ENCODE measurements around the gene LRRC42. TPM values are rescaled to one million over a fixed set of nuclear protein-coding genes. Genes with fewer than 3 reads are reported as not detected.
"Not testable (repeated sequence)": the region's sequence is repeated elsewhere in the genome, so short reads cannot be mapped to it uniquely, and the experiment has no call there.

The LRRC42 gene
- total RNA-seq, 1 experiment from 2014 or later, result 20.4 TPM

- DNase-seq (ENCODE audit: low read depth, low spot score), result peak; percentile 56
- in situ Hi-C loops (cut with HindIII; ENCODE audit: low pct_unique_long_range_greater_than_20kb, low sequenced_read_pairs), result no loop called here
These were observed 46.1 kb downstream of the LRRC42 start for GRCh38 chr1:53992085-53992874.

GRCh38 chr1:53994516-53994915 is 48.4 kb downstream of the LRRC42 start:
- in situ Hi-C loops (cut with HindIII; ENCODE audit: low pct_unique_long_range_greater_than_20kb, low sequenced_read_pairs); DNase-seq (ENCODE audit: low read depth, low spot score): not testable (repeated sequence)

DNA sequence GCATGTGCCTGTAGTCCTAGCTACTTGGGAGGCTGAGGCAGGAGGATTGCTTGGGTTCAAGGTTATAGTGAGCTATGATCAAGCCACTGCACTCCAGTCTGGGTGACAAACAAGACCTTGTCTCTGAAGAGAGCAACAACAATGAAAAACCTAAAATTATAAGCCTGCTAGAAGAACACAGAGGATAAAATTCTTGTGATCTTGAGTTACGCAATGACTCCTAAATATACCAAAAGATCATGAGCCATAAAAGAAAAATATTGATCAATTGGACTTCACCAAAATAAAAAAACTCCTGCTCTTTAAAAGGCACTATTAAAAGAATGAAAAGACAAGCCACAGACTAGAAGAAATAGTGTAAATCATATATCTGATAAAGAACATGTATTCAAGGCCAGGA is 49.5 kb downstream of the LRRC42 start:
- in situ Hi-C loops (cut with HindIII; ENCODE audit: low pct_unique_long_range_greater_than_20kb, low sequenced_read_pairs), result no loop called here

DNA sequence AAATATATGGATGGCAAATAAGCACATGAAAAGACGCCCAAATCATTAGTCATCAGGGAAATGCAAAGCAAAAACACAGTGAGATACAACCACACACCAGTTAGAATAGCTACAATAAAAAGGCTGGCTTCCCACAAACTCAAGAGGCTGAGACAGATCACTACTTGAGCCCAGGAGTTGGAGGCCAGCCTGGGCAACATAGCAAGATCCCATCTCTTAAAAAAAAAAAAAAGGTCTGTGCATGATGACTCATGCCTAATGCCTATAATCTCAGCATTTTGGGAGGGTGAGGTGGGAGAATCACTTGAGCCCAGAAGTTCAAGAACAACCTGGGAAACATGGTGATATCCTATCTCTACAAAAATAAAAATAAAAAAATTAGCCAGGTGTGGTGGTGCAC is 52.1 kb downstream of the LRRC42 start:
- in situ Hi-C loops (cut with HindIII; ENCODE audit: low pct_unique_long_range_greater_than_20kb, low sequenced_read_pairs), result no loop called here
- no peak for DNase-seq (ENCODE audit: low read depth, low spot score)

More for the DNA sequence above, 49.5 kb downstream of the LRRC42 start:
- DNase-seq (ENCODE audit: low read depth, low spot score), result no peak

DNA sequence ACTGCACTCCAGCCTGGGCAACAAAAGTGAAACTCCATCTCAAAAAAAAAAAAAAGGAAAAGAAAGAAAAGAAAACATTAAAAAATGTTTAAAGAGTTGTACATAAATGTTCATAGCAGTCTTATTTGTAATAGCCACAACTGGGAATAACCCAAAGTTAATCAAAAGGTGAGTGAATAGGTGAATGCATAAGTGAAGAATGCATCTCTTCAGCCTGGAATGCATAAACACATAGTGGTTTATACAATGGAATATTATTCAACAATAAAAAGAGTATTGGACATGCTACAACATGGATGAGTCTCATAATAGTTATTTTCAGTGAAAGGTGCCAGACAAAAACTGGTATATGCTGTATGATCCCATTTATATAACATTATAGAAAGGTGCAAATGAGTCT is 53.8 kb downstream of the LRRC42 start:
- no peak for DNase-seq (ENCODE audit: low read depth, low spot score)
- in situ Hi-C loops (cut with HindIII; ENCODE audit: low pct_unique_long_range_greater_than_20kb, low sequenced_read_pairs), result no loop called here

GRCh38 chr1:54001591-54001990 is 55.4 kb downstream of the LRRC42 start:
- in situ Hi-C loops (cut with HindIII; ENCODE audit: low pct_unique_long_range_greater_than_20kb, low sequenced_read_pairs), result no loop called here
- no peak for DNase-seq (ENCODE audit: low read depth, low spot score)

GRCh38 chr1:54002544-54003248 is 56.5 kb downstream of the LRRC42 start:
- in situ Hi-C loops (cut with HindIII; ENCODE audit: low pct_unique_long_range_greater_than_20kb, low sequenced_read_pairs), result no loop called here
- no peak for DNase-seq (ENCODE audit: low read depth, low spot score)

DNA sequence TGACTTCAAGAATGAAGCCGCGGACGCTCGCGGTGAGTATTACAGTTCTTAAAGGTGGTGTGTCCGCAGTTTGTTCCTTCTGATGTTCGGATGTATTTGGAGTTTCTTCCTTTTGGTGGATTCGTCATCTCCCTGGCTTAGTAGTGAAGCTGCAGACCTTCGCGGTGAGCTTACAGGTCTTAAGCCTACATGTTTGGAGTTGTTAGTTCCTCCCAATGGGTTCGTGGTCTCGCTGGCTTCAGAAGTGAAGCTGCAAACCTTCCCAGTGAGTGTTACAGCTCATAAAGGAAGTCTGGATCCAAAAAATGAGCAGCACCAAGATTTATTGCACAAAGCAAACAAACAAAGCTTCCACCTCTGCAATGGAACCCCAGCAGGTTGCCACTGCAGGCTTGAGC is 57.1 kb downstream of the LRRC42 start:
- no peak for DNase-seq (ENCODE audit: low read depth, low spot score)
- in situ Hi-C loops (cut with HindIII; ENCODE audit: low pct_unique_long_range_greater_than_20kb, low sequenced_read_pairs), result no loop called here

DNA sequence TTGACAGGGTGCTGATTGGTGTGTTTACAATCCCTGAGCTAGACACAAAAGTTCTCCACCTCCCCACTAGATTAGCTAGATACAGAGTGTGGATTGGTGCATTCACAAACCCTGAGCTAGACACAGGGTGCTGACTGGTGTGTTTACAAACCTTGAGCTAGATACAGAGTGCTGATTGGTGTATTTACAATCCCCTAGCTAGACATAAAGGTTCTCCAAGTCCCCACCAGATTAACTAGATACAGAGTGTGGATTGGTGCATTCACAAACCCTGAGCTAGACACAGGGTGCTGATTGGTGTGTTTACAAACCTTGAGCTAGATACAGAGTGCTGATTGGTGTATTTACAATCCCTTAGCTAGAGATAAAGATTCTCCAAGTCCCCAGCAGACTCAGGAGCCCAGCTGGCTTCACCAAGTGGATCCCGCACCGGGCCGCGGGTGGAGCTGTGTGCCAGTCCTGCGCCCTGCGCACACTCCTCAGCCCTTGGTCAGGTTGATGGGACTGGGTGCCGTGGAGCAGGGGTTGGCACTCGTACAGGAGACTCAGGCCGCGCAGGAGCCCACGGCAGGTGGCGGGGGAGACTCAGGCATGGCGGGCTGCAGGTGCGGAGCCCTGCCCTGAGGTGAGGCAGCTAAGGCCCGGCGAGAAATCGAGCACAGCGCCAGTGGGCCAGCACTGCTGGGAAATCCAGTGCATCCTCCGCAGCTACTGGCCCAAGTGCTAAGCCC is 57.8 kb downstream of the LRRC42 start:
- in situ Hi-C loops (cut with HindIII; ENCODE audit: low pct_unique_long_range_greater_than_20kb, low sequenced_read_pairs); DNase-seq (ENCODE audit: low read depth, low spot score): not testable (repeated sequence)

DNA sequence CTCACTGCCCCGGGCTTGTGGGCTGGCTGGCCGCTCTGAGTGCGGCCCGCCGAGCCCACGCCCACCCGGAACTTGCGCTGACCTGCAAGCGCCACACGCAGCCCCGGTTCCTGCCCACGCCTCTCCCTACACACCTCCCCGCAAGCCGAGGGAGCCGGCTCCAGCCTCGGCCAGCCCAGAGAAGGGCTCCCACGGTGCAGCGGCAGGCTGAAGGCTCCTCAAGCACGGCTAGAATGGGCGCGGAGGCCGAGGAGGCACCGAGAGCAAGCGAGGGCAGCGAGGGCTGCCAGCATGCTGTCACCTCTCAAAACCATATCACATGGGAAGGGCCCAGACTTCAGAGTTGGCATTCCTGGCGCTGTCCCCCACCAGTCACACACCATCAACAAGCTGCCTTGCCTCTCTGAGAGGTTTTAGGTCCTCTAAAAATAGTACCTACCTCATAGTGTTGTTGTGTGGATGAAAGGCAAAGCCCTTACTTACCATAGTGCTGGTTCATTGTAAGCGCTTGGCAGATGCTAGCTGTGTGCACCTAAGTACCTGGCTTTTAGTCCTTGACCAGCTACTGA is 58.4 kb downstream of the LRRC42 start:
- in situ Hi-C loops (cut with HindIII; ENCODE audit: low pct_unique_long_range_greater_than_20kb, low sequenced_read_pairs), result no loop called here
- no peak for DNase-seq (ENCODE audit: low read depth, low spot score)

GRCh38 chr1:54006508-54006907 is 60.4 kb downstream of the LRRC42 start:
- in situ Hi-C loops (cut with HindIII; ENCODE audit: low pct_unique_long_range_greater_than_20kb, low sequenced_read_pairs), result no loop called here
- no peak for DNase-seq (ENCODE audit: low read depth, low spot score)

DNA sequence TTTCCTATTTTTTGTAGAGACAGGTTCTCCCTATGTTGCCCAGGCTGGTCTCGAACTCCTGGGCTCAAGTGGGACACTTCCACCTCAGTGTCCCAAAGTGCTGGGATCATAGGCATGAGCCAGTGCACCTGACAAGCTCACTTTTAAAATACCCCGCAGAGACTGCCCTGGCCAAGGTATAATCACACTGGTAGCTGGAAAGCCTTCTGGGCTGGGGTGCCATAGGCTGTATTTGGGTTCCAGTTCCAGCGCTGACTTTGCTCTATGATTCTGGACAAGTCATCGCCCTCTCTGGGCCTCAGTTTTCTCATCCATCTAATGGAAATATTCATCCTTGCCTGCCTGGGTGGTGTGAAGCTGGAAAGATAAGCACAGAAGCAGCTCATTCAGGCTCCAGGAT is 61.5 kb downstream of the LRRC42 start:
- in situ Hi-C loops (cut with HindIII; ENCODE audit: low pct_unique_long_range_greater_than_20kb, low sequenced_read_pairs), result no loop called here
- no peak for DNase-seq (ENCODE audit: low read depth, low spot score)

GRCh38 chr1:54008876-54009275 is 62.7 kb downstream of the LRRC42 start:
- DNase-seq (ENCODE audit: low read depth, low spot score), result no peak
- in situ Hi-C loops (cut with HindIII; ENCODE audit: low pct_unique_long_range_greater_than_20kb, low sequenced_read_pairs), result no loop called here

DNA sequence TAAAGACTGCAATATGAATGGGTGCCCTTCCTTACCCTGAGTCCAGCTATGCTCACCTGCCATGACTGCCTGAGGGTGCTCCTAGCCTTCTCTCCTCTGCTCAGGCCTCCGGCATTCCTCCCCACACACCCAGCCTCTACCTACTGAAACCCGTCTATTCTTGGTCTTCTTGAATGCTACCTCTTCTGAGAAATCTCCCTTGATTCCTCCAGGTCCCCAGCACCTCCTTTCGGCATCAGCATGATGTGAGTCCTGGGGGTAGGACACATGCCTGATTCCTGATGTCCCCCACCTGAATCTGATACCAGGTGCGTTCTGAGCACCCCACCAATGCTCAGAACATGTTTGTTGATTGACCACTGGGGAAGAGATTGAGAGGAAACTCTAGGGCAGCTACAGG is 63.3 kb downstream of the LRRC42 start:
- DNase-seq (ENCODE audit: low read depth, low spot score), result no peak
- in situ Hi-C loops (cut with HindIII; ENCODE audit: low pct_unique_long_range_greater_than_20kb, low sequenced_read_pairs), result no loop called here

GRCh38 chr1:54010415-54011117 is 64.4 kb downstream of the LRRC42 start:
- DNase-seq (ENCODE audit: low read depth, low spot score), result no peak
- in situ Hi-C loops (cut with HindIII; ENCODE audit: low pct_unique_long_range_greater_than_20kb, low sequenced_read_pairs), result no loop called here

DNA sequence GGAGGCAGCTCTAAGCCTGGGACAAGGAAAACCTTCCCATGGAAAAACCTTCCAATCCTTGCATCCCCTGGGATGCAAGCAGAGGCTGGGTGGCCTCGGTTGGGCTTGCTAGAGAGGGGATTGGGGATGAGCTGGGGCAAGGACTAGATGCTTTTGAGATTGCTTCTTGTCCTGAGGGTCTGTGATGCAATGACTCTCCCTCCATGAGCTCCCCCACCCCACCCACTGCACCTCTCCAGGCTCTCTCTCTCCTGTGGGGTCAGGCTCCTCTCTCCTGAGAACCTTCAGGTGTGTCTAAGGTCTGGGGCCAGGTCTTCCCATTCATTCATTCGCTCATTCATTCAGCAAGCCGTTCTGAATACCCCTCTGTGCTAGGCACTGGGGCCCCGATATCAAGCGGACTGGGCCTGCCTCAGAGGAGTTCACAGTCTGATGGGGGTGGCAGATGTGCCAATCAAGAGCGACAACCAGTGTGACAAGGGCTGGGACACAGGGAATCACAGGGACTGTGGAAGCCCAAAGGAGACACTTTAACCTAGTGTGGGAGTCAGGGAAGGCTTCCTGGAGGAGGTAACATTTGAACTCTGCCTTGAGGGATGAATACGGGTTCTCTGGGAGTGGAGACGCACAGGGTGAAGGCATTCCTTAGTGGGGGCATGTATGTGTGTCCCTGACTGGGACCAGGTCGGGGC is 65.3 kb downstream of the LRRC42 start:
- in situ Hi-C loops (cut with HindIII; ENCODE audit: low pct_unique_long_range_greater_than_20kb, low sequenced_read_pairs), result no loop called here

GRCh38 chr1:54012008-54012325 is 65.8 kb downstream of the LRRC42 start:
- no peak for DNase-seq (ENCODE audit: low read depth, low spot score)
- in situ Hi-C loops (cut with HindIII; ENCODE audit: low pct_unique_long_range_greater_than_20kb, low sequenced_read_pairs), result no loop called here

More for the DNA sequence above, 65.3 kb downstream of the LRRC42 start:
- DNase-seq (ENCODE audit: low read depth, low spot score), result no peak
